AG04449 (cell line): ENCODE results near the gene SLC25A25.
A peak's percentile ranks its signal among the peaks of the same experiment; 100 is the strongest.

Experiments
- CTCF ChIA-PET: fragments of 350-600 bp; formaldehyde crosslinking; extraction: SDS; loops from one replicate; lab custom pipeline; 2021; ENCODE audit warnings: antibody characterized with exemption; lab: Yijun Ruan, JAX
- POLR2A ChIA-PET: fragments of 400-600, 350-600 bp; formaldehyde crosslinking; extraction: SDS; loops from one replicate; lab custom pipeline; 2020; ENCODE audit warnings: antibody characterized with exemption, inconsistent platforms; lab: Yijun Ruan, JAX
- DNase-seq: peaks from one replicate; pipeline ENCODE4 v3.0.0-alpha.2; 2010; ENCODE audit warnings: low read depth, low spot score
- H3K4me3 ChIP-seq: 2 replicates; pipeline ENCODE4 v1.5.1; 2011; ENCODE audit warnings: low read depth, mild to moderate bottlenecking, control low read depth, low read length
- CTCF ChIP-seq: IDR thresholded peaks from one replicate; pipeline ENCODE4 v1.5.1; 2011; ENCODE audit warnings: mild to moderate bottlenecking, moderate library complexity, low read length, control low read depth, inconsistent platforms; ENCODE audit not compliant: insufficient read depth; ENCODE audit errors: missing control alignments

Gene SLC25A25

DNA sequence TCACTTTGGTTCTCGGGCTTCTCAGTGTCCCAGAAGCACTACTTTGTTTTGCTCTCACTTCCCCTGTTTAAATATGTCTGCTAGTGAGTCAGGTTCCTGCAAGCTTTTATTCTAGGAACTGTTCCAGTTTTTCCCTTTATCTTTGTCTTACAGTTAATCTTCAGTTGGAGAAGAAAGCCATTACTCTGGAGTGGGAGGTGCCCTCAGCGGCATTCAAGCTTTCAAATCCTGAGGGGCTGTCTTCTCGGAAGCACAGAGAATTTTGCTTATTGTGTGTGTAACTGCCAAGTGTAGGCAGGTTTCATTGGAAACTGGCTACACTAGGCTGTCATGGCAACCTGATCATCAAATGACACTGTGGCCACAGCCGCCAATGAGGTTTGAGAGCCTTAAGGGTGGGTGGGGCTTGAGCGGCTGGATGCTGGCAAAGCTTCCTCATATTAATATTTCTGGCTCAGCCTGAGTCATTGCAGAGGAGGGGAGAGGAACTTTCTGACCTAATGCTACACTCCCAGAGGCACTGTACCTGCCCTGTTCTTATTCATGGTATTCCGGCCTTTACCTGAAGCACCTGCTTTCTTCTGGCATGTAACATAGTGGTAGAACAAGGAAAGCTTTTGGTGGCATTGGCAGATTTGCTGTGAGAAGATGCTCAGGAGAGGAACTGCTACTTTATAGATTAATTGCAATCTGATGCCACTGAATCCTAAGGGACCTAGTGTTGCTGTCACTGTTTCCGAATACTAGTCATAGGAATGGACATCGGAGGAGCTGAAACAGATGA, 26.3 kb downstream of the SLC25A25 start:
- peak overlapping the region; percentile 32 for H3K4me3 ChIP-seq
- peak; percentile 80 for DNase-seq

DNA sequence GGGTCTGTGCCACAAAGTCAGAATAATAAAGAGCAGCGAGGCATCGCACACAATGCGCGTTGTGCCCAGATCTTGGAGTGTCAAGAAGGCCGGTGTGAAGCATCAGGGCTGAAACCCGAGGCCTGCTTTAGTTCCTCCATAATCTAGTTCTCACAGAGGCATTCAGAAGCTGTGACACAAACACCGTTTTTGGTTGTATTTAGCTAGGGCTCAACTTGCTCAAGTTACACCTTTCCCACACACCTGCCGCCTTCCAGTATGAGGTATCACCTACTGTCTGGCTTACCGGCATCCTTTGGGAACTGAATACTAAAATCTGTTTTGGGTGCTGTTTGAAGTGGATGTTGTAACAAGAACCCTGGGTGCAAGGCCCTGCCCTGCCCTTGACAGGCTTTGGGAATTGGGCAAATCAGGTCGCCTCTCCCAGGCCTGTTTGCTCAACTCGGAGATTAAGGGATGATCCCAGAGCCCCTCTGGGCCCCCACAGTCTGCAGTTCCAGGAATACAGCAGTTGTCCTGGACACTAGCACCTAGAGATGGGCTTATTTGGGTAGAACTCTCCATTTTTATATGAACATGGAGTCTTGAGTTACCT, 27.0 kb downstream of the SLC25A25 start:
- no peak overlapping the region for H3K4me3 ChIP-seq
- ChIA-PET POLR2A (interaction anchor here (0.6 kb wide), 1 partner anchor 25 kb away, joined by 3 read pairs; no protein-coding TSS in a partner anchor), CTCF (interaction anchor here (0.8 to 15.3 kb wide), 7 partner anchors 8 to 152 kb away, joined by 3 to 131 read pairs (median 3); no protein-coding TSS in a partner anchor)
- TF ChIP-seq CTCF: no peak
- no peak for DNase-seq

More for the DNA sequence above, 26.3 kb downstream of the SLC25A25 start:
- ChIA-PET CTCF (interaction anchor here (0.8 to 15.3 kb wide), 9 partner anchors 9 to 152 kb away, joined by 3 to 131 read pairs (median 4); no protein-coding TSS in a partner anchor), POLR2A (no interaction called here)
- no peak for TF ChIP-seq CTCF

DNA sequence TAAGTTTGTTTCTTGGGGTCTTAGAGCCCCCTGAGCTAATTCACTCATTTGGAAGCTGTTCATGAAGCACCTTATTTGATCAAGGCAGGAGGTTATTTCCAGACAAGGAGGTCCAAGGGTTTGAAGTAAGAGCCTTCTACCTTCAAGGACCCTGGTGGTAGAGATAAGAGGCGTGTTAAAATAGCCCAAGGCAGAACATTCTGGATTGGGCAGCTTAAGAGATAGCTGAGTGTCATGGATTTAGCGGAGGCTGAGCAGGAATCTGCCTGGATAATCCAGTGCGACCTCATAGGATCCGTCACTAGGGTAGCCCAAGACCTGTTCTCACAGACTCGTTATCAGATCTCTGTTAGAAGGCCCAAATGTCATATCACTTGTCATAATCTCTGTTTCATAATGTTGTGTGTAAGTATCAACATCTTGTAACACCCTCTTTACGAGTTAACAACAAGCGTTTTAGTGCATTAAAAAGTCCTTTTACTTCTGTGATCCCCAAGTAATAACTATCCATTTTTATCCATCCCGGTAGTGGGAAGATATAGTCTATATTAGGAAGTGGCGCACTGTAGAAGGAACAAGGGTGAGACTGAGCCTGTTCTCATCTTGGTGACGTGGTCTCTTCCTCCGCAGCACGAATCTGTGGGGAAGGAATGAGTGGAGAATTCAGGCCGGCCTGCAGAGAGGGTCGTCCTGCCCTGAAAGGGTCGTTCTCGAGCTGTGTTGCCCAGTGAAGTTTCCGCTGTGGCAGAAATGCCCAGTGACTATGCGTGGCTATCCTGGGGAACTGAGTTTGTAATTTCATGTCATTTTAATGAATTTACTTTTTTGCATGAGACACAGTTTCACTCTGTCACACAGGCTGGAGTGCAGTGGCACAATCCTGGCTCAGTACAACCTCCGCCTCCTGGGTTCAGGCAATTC, 28.8 kb downstream of the SLC25A25 start:
- no peak for TF ChIP-seq CTCF
- no peak overlapping the region for H3K4me3 ChIP-seq
- CTCF ChIA-PET: interaction anchor here (0.8 to 15.3 kb wide), 12 partner anchors 9 to 154 kb away, joined by 3 to 264 read pairs (median 4); no protein-coding TSS in a partner anchor
- POLR2A ChIA-PET: interaction anchor here (2.0 kb wide), 1 partner anchor 29 kb away, joined by 7 read pairs; the partner anchor contains the start of genes NAIF1 and SLC25A25
- no peak for DNase-seq

- peak overlapping the region; percentile 33 for H3K4me3 ChIP-seq
- CTCF ChIA-PET: interaction anchor here (0.8 to 15.3 kb wide), 10 partner anchors 13 to 155 kb away, joined by 3 to 264 read pairs (median 4); no protein-coding TSS in a partner anchor
- TF ChIP-seq CTCF: no peak
- POLR2A ChIA-PET: interaction anchor here (0.6 to 2.0 kb wide), 10 partner anchors 10 to 176 kb away, joined by 3 to 7 read pairs (median 4); partner anchors contain the start of genes NAIF1 and SLC25A25
- DNase-seq: no peak
These were observed 29.7 kb downstream of the SLC25A25 start for GRCh38 chr9:128097543-128098296.
